ENCODE results near the gene DNAH10.

DNA sequence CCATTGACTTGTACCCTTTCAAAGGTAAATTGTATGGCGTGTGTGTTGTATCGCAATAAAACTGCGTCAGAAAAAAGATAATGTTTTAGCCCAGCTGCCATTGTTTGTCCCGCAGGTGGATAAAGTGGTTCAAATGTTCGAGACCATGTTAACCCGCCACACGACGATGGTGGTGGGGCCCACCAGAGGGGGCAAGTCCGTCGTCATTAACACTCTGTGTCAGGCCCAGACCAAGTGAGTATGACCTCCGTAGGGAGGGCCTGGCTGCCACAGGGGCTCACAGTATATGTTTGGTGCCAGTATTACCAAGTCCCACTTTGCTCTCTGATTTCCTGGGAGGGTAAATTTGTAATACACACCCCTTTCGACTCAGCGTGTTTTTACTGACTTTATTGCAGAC, 96.9 kb downstream of the DNAH10 start:
- TF ChIP-seq POLR2AphosphoS5 (IDR thresholded peaks at IDR 0.05; ENCODE audit: low read depth, low read length) (no peak), CTCF (IDR thresholded peaks at IDR 0.05) (no peak), TCF7L2 (IDR thresholded peaks at IDR 0.05; ENCODE audit: low read depth, low read length) (no peak), SIN3A (IDR thresholded peaks at IDR 0.05; ENCODE audit: borderline replicate concordance, insufficient read depth, low read depth, low read length) (no peak)
- TF ChIP-seq, protein P1, sequence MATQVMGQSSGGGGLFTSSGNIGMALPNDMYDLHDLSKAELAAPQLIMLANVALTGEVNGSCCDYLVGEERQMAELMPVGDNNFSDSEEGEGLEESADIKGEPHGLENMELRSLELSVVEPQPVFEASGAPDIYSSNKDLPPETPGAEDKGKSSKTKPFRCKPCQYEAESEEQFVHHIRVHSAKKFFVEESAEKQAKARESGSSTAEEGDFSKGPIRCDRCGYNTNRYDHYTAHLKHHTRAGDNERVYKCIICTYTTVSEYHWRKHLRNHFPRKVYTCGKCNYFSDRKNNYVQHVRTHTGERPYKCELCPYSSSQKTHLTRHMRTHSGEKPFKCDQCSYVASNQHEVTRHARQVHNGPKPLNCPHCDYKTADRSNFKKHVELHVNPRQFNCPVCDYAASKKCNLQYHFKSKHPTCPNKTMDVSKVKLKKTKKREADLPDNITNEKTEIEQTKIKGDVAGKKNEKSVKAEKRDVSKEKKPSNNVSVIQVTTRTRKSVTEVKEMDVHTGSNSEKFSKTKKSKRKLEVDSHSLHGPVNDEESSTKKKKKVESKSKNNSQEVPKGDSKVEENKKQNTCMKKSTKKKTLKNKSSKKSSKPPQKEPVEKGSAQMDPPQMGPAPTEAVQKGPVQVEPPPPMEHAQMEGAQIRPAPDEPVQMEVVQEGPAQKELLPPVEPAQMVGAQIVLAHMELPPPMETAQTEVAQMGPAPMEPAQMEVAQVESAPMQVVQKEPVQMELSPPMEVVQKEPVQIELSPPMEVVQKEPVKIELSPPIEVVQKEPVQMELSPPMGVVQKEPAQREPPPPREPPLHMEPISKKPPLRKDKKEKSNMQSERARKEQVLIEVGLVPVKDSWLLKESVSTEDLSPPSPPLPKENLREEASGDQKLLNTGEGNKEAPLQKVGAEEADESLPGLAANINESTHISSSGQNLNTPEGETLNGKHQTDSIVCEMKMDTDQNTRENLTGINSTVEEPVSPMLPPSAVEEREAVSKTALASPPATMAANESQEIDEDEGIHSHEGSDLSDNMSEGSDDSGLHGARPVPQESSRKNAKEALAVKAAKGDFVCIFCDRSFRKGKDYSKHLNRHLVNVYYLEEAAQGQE (IDR thresholded peaks at IDR 0.05; ENCODE audit: insufficient read depth in 1 of 2, low read depth in 2 of 2, low read length in 1 of 2), result no peak
